Mammary epithelial cell (primary cell): ENCODE results near the gene AUTS2.

Experiments
- CTCF ChIP-seq, 2 donors: IDR thresholded peaks in 1 of 2; conservative IDR thresholded peaks in 1 of 2; 2 replicates each; pipeline ENCODE4 v1.5.1; 2011 to 2012; ENCODE audit warnings: inconsistent platforms in 2 of 2, low read length in 2 of 2, mild to moderate bottlenecking in 2 of 2, control low read depth in 1 of 2, low read depth in 1 of 2; ENCODE audit not compliant: insufficient read depth in 1 of 2; ENCODE audit errors: extremely low read depth in 1 of 2
- EZH2 ChIP-seq: IDR thresholded peaks from 2 replicates; pipeline ENCODE4 v1.6.1; 2012; ENCODE audit warnings: low read length, inconsistent platforms, borderline replicate concordance

- TF ChIP-seq EZH2: no peak
- TF ChIP-seq CTCF (conservative IDR thresholded peaks at IDR 0.05 in 1 of 2, IDR thresholded peaks at IDR 0.05 in 1 of 2; ENCODE audit: extremely low read depth in 1 of 2, insufficient read depth in 1 of 2, low read depth in 1 of 2, low read length in 2 of 2): no peak
Measured at GRCh38 chr7:70632400-70632799, 1034.1 kb downstream of the AUTS2 start.
